Endometrium (tissue), 2 donors: ENCODE data around the gene ARHGEF17.

Experiments used
- FAIRE-seq: peaks from 2 replicates; lab custom pipeline; 2012; peaks lifted over from hg19 to GRCh38; lab: Jason Lieb, UNC
- donor health status: control.
- donor health status: control.

Gene ARHGEF17

DNA sequence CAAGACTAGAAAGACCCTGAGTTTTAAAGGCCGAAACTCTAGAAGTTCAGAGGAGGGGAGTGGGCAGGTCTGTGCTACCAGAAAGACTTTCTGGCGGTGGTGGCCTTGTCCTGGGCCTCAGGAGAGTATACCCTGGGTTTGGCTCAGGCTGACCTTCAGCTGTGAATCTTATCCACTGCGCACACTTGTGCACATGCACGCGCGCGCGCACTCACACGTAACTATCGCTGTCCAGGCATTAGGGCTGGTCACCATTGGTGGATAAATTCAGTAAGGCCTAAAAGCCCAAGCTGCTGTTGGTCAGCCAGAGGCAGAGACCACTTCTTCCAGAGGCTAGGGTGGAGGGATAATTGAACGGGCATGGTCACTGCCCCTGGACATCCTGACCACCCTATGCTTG lies 25.1 kb downstream of the ARHGEF17 start:
- FAIRE-seq = no peak

DNA sequence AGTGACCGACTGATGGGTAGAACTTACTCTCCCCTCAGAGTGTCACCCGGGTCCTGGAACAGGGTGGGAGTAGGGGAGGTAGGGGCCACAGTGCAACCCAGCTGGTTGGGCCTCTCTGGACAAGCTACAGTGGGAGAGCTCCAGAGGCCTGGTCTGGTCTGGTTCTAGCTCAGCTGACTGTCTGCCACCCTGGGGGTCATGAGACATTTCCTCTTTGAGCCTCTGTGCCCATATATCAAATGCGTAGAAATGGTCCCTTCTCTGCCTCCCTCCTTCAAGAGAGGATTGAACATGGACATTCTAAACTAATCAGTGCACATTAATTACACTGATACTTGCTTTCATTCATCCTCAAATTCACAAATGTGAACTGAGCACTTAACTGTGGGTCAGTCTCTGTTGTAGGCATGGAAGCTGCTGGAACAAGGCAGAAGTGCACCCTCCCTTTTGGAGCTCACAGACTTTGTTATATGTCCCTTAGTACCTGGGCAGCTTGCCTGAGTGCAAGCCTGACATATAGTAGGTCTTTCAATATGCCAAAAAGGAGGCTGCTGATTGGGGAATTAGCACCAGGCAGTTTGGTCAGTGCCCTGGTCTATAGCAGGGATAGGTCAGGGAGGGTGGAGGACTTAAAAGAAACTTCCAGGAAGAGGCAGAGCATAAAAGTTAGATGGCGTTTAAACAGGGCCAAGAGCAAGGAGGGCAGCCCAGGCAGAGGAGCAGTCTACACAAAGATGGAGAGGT lies 25.7 kb downstream of the ARHGEF17 start:
- FAIRE-seq = no peak

DNA sequence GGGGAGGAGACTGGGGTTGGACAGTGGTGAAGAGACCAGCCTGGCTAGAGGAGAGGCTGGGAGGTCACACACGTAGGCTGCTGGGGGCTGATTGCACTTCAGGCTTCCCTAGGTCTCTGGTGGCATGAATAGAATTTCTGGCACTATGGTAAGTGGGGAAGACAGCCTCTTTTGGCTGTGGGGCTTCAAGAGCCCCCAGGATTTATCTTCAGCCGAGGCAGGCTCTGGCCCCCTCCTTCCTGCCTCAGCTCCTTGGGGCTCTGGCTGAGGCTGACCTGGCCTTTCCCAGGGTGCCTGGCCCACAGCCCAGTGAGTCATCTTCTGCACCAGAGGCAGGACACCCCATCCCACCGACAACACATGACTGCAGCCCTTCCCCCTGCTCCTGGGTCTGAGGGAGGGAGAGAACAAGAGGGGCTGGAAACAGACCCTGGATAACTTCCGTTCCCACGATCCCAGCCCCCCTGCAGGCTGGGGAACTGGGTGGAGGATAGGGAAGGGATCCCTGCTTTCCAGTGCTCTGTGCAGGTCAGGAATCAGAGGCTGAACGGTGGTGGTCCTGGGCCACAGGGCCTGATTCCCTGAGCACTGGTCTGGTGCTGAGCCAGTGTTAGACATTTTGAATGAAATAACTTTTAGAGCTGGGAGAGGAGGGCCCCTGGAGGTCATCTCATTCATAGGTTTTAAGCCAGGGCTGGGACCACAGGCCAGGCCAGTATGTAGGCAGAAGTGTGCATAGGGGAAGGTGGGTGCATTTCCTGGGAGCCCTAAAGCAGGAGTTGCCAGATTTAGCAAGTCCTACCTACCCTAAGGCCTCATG lies 26.5 kb downstream of the ARHGEF17 start:
- no peak for FAIRE-seq

DNA sequence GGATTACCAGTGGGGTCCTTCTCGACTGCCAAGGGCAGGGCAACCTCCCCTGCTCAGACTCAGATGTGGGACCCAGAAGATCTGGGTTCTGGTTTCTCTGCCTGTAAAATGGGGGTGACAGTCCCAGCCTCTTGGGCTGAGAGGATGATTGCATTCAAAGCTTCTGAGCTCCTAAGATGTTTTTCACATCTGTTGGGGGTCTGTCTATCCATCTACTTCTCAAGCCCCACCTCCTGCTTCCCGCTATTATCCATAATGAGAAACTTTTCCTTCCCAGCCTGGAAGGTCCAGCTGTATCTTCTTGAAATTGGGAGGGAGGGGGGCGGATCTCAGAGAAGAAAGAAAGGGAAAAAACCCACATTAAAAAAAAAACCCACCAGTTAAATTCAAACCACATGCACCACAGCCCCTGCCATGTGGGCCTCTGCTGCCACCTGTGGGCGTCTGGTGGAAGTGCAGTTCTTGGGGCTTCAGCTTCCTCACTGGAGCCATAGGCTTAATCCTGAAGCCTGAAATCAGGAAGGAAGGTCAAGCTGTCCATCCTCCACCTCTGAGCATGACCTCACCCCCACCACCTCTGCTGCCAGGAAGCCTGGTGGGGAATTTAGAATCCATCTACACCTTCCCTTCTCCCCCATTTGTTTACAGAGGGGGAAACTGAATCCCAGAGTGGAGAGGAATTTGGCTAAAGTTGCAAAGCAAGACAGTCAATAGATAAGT lies 27.3 kb downstream of the ARHGEF17 start:
- peak; percentile 90 for FAIRE-seq

DNA sequence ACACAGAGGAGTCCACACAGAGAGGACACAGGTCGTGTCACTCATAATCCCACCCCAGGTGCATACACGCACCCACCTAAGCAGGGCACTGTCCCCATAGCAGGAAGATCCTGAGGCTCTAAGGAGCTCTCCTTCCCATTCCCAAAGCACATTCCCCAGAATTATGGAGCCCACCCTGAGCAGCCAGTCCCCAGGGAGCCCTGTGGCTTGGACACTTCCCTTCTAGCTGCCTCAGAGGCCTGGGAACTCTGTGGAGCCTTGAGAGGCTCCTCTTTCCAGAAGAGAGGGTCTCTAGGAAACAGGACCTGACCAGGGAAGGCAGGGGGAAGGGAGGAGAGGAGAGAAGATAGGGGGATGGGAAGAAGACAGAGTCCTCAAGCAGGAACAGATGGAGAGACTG lies 29.8 kb downstream of the ARHGEF17 start:
- FAIRE-seq = no peak

DNA sequence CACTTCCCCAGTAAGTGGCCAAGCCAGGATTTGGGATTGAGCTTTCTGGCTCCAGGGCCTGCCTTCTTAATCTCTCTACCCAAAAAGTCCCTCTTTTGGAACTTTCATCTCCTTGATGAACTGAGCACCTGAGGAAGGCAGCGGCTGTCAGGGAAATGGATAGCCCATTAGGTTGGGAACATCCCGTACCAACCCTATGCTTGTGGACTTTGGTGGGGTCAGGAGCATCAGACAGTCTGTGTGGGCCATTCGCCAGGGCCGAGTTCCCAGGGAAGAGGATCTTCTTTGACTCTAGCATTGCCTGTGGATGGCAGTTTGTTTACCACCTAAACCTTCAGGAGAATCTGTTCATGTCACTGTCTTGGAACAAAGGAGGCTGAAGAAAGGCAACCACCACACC lies 30.2 kb downstream of the ARHGEF17 start:
- no peak for FAIRE-seq

DNA sequence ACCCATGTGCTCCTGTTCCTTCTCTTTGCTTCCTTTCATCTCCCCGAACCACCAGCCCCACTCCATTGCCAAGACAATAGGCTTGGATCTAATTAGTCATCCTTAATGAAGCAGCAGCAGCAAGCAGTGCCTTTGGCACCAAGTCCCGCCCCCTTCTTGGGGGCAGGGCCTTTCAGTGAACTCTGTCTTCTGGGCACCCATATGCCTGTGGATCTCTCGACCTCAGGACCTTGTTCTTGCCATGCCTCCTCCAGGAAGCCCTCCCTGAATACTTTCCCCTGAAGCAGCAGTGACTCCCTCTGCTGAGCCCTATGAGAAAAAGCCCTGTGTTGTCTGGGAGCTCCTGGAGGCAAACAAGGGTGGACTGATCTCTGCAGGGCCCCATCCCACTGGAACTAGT lies 32.1 kb downstream of the ARHGEF17 start:
- no peak for FAIRE-seq

DNA sequence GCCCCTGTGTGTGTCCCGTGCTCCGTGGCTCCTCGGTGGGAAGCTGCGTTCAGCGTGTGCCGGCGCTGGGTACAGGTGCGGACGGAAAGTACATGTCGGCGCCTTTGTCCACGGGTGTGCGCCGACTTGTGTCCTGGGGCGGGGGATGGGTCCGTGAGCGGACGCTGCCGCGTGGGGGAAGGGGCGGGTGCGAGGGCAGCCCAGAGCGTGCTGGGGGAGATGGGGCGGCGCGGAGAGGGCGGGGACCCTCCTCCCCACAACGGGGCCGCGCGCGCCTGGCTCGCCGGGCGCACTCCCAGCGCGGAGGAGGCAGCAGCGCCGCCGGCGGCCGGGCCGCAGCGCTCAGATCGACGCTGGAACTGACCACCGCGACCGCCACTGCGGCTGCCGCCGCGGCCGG lies 34.6 kb downstream of the ARHGEF17 start:
- FAIRE-seq = no peak

DNA sequence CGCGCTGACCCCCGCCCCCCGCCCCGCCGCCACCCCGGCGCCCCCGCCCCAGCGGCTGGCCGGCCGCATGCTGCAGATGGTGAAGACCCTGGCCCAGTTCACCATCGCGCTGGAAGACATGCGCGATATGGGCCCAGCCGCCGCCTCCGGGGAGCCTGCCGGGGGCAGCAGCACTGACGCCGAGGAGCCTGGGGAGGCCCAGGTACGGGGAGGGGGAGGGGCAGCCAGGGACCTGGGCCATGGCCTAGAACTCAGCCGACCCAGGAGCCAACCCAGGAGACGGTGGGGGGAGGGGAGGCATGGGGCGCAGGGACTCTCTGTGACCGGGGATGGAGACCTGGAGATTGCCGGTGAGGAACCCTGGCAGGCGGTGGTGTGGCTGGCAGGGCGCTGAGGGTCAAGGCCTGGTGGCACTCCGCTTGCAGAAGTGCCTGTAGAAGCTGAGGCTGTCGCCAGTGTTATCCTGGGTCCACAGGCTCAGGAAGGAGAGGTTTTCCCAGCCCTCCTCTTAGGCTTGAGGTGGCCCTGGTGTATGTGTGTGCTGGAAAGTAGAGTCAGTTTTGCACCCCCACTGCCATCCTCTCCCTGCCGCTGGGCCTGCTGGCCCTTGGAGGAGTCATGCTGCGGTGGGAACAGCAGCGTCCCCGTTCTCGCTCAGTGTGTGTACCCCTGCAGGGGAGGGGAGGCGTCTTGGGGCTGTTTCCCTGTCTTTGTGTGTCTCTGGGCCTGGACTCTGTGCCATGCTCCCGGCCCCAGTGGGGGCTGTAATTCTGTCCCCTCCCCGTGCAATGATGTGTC lies 35.2 kb downstream of the ARHGEF17 start:
- no peak for FAIRE-seq

DNA sequence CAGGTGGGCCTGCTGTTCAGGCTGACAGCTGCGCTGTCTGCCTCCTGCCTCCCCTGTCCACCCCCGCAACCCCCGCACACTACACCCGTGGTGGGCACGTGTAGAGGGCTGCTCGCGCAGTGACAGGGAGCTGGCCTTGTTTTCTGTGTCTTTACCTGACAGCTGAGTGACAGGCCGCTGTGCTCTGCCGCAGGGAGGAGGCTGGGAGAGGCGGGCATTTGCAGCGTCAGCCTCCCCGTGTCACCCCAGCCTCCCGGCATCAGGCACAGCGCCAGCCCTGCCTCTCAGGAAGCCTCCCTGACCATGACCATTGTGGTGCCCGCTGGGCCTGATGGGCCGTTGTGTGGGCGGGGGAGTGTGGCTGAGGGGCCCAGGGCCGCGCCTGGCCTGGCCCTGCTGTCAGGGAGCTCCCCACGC lies 36.1 kb downstream of the ARHGEF17 start:
- no peak for FAIRE-seq

DNA sequence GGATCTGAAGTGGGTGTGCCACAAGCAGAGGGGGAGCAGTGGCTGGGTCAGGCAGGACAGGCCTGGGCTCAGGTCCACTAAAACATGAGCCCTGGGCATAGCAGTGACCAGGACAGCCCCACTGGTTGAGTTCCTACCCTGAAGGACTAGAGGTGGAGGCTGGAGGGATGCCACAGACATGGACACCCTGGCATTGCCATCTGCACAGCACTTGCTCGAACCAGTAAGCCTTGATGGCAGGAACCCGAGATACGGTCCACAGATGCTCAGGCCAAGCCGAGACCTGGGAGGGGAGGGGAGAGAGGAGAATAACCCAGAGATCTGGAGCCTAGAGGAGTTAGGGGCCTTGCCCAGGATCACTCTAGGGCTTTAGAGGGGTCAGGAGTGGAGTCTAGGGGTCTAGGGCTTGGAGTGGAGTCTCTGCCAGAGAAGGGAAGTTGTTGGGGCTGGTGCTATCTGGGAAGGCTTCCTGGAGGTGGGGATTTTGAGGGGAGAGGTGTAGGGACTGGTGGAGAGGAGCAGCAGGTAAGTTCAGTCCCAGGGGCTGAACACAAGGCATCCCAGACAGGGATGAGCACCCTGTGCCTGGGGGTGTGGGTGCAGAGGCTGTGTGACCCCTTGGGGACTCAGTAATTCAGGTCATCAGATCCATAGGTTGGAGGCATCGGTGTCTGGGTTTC lies 37.5 kb downstream of the ARHGEF17 start:
- no peak for FAIRE-seq

DNA sequence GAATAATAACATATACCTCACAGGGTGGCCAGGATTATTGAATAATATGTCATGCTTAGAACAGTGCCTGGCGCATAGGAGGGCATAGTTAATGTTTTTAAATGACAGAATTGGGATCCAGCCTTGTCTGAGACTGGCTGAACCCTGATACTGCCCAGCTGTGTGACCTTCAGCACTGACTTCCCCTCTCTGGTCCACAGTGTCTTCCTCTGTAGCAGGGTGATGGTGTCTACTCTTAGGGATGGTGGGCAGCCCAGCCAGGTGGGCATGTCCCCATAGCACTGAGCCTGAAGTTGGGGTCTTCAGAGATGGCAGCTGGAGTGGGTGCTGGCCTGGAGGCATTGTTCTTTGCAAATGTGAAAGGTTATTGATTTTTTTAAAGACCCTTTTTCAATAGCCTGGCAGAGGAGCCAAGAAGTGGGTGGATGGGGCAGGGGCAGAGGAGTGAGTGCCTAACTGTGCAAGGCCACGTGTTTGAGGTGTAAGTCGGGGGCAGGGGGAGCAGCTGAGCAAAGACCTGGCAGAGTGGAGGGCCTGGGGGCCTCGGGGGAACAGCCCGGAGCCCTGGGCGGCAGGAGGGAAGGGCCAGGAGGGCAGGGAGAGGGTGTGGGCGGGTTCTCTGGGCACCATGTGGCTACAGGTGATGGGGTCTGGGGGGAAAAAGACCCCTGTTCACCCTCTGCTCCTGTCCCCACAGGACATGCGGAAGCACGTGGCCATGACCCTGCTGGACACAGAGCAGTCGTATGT lies 38.3 kb downstream of the ARHGEF17 start:
- no peak for FAIRE-seq

DNA sequence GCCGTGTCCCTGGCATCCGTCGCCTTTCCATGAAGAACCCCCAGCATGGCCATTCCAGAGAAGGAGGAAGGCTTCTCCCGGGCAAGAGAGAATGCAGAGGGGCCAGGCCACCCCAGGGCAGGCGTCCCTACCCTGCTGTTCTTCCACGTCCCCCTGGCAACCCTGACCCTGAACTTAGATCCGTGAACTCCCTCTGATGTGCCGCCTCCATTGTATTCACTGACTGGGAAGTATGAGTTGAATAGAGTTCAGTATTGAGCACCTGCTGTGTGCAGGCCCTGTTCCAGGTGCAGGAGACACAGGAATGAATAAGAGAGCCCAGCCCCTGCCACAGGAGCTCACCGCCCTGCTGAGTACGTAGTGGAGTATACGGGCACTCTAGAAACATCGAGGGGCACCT lies 39.0 kb downstream of the ARHGEF17 start:
- FAIRE-seq = no peak

DNA sequence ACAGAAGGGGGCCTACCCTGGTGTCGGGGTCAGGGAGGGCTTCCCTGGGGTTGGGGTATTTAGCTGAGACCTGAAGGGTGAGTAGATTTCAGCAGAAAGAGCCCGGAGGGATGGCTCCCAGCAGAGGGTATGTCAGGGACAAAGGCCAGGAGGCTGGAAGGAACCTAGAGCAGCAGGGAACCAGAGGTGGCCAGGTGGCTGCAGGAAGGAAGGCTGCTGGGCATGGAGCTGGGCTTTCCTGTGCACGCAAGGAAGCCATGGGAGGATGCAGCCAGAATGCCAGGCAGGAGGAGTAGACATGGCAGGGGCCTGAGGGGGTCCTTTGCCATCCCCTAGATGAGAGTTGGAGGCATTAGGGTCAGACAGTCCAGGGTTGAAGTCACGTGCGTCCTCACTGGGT lies 40.8 kb downstream of the ARHGEF17 start:
- FAIRE-seq = no peak

DNA sequence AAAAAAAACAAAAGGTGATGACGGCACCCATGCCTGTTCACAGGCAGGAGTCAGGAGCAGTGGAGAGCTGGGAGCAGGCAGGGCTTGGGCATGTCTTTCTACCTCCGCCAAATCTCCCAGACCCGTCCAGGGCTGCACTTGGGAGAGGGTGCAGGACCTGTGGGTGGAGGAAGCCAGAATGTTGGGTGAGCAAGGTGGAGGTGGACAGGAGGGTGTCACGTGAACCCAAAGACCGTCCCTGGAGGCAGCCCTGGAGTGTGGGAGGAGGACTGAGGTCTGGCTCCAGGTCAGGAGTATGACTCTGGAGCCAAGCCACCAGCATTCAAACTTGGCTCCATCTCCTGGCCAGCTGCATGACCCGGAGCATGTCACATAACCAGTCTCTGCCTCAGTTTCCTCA lies 41.6 kb downstream of the ARHGEF17 start:
- FAIRE-seq = no peak

DNA sequence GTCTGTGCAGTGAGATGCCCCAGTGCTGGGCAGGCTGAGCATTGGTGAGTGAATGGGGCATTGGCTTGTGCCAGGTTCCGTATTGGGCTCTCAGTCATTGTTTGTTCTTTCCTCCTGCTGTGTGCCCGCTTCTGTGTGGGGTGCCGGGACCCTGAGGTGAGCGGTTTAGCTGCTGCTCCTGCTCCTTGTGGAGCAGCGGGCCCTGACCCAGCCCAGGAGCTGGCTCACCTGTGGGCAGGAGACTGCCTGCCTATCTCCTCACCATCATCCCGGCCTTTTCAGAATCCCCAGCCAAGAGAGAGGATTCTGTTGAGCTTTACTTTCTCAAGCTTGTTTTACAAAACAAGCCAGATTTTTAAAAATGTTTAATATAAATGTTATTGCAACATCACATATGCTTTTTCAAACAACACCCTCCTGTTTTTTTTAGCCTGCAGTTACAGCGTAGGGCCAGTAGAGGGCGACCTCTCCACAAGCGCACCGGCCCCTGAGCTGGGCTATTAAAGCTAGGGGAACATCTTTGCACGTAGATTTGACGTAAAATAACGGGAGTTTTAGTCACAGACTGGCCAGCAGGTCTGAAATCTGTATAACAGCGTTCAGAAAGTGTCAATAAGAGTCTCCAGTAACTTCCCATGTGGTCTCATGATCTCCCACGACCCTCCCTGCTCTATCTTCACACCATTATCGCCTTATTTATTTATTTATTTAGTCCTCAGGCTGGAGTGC lies 43.0 kb downstream of the ARHGEF17 start:
- peak; percentile 80 for FAIRE-seq

DNA sequence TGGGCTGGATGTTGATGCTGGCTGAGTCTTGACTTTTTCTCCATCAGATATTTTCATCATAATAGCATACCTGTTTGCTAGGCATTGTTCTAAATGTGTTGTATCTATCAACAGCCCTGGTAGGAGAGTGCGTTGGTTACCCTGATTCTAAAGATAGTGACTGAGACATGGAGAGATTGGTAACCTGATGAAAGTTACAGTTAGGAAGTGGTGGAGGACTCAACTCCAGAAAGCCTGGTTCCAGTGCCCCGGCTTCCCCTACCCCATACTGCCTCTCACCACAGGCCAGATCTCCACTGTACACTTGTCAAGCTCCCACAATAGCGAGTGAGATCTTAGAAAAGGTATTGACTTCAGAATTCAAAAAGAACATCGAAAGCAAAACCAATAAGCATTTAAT lies 45.3 kb downstream of the ARHGEF17 start:
- FAIRE-seq = no peak

DNA sequence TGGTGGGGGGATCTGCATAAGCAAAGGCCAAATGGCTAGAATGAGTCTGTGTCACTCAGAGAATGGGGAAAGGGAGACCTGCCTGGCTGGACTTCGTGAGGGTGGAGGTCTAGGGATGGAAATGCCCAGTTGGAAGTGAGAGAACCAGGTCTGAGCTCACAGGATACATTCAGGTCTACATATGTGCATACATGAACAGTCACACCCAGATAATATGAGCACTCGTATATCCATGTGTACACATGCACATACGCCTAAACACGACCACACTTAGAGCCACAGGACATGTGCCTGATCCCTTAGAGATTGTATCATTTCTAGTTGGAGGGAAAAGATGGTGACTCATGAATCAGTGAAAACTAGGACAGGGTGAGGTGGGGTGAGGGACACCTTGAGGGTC lies 47.0 kb downstream of the ARHGEF17 start:
- no peak for FAIRE-seq

DNA sequence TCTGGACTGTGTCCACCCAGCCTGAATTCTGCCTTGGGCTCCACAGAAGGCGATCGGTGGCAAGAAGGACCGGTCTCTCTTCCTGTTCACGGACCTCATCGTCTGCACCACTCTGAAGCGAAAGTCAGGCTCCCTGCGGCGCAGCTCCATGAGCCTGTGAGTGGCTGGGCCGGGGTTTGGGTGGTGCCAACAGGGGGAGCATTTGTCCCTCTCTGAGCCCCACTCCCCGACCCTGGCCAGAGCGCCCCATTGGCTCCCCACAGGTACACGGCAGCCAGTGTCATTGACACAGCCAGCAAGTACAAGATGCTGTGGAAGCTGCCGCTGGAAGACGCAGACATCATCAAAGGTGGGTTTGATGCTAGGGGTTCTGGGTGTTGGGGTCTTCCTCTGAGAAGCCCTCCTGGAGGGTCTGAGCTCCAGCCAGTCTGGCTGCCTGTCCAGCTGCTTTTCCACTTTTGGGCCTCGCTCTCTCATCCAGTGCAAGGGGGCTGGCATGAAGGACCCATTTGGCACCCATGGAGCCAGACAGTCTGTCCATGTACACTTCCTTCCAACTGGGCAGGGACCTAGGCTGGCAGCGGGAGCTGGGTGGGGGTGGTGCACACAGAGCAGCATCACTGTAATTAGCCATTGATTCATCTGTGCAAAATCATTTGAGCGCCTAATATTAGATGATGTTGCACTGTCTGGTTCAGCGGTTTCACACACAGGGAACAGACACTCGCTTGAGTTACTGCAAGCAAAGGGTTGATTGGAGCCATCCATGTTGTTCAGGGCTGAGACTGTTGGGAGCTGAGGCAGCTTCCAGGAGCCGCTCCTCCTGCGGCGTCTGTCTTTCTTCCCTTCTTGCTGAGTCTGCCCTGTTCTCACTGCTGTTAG lies 49.1 kb downstream of the ARHGEF17 start:
- FAIRE-seq = no peak
